ELF-1 (cell line): ENCODE results near the gene TRIP6.
"Not testable (repeated sequence)": the region's sequence is repeated elsewhere in the genome, so short reads cannot be mapped to it uniquely, and the experiment has no call there.

Experiments
- DNase-seq: peaks from one replicate; pipeline ENCODE4 v3.0.0-alpha.2; 2016; ENCODE audit warnings: low read depth, low spot score

Gene TRIP6

DNA sequence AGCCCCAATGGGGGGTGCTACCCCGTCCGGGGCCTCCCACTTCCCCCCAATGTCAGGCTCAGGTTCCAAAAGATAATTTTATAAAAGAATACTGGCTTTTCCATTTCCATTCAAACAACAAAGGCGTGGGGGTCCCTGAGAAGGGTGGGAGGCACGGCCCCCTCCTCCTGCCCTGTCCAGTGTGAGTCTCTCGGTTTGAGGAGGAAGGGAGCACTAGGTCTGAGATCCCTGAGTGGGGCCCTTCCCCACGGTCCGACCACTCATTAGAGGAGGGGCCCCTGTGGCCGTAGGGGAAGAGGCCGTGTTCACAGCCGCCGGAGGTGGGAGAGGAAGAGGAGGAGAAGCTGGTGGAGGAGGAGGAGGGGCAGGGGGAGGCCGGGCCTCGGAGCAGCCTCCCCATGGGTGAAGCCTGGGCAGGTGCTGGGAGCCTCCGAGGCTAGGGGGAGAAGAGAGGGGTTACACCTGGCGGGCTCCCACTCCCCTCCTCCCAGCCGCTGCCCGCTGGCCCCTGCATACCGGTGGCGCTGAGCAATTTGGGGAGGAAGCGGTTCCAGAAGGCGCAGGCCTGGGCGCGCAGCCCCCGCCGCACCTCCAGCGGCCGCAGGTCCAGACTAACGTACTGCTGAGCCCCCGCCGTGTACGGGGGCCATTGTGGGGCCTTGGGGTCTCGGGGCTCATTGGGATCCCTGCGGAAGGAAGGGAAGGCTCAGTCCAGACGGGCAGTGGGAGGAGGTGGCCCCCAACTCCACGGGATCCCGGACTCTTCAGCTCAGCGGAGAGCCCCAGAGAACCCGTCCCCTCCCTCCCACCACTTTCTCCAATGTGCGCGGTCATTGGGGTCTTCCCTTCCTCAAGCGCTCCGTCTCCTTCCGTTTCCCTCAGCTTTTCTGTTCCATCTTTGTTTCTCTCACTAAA, 23.7 kb downstream of the TRIP6 start:
- DNase-seq: peak; percentile 53

DNA sequence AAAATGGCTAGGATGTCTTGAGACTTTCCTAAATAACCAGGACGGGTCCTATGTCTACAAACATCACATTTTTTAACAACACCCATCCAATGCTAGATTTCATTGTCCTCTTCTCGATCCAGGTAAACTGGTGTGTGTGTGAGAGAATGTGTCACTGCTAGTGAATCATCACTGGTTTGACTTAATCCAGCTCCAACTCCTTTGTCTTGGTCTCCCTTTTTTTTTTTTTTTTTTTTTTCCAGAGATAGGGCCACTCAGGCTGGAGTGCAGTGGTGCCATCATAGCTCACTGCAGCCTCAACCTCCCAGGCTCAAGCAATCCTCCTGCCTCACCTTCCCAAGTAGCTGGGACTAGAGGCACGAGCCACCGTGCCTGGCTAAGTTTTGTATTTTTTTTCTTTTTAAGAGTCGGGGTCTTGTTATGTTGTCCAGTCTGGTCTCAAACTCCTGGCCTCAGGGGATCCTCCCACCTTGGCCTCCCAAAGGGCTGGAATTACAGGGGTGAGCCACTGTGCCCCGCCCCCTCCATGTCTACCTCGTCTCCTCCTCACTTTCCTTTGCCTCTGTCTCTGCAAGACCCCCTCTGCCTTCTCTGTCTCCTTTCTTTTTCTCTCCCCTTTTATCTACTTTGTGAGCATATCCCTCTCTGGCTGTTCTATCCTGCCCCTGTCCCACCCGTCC, 24.5 kb downstream of the TRIP6 start:
- no peak for DNase-seq

DNA sequence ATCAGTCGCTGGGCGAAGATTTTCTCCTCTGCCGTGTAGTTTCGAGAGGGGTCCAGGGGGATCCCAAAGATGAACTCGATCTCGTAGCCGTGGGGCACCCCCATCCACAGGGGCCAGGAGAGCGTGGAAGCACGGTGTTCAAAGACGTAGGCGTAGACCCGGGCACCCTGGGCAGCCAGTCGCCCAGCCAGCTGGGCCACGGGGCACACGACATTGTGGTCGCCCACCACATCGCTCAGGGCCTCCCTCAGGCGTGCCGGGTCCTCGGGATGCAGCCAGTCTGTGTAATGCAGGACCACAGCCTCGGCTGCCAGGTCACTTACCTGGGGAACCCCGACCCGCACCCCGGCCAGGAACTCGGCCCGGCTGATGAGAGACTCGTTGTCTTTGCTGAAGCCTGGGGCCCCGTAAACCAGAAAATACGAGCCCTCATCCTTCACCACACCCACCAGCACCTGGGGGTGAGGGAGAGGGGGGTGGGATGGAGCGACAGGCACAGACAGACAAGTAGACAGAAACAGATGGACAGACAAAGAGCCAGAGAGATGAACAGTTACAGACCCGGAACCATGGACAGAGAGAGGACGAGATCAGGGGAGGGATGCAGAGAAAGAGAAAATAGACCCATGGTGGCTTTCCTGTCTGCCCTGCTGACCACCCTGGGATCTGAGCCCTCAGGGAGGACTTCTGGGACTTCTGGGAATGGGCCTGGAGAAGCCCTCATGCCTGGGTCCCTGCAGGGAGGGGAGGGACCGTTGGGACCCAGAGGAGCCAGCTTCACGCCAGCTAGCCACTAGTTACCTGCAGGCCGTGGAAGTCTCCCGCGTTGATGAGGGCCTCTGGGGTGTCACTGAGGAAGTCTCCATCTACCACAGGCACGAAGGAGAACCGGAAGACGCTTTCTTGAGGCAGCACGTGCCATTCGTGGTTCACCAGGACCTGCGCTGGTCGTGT, 25.5 kb downstream of the TRIP6 start:
- DNase-seq: no peak

DNA sequence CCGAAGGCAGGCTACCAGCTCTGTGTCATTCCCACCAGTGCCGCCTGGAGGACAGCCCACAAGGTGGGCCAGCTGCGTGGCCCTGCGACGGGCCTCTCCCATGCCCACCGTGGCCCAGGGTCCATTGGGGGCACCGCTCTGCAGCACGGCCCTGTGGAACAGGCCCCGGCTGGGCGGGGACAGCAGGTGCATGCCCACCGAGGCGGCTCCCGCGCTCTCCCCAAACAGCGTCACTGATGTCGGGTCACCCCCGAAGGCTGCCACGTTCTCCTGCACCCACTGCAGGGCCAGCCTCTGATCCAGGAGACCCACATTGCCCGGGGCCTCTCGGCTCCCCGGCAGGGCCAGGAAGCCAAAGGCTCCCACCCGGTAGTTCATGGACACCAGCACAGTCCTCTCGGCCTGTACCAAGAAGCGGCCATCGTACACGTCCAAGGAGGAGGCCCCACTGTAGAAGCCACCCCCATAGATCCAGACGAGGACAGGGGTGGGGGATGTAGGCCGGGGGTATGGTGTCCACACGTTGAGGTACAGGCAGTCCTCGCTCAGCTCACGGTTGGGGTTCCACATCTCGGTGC, 26.2 kb downstream of the TRIP6 start:
- no peak for DNase-seq

DNA sequence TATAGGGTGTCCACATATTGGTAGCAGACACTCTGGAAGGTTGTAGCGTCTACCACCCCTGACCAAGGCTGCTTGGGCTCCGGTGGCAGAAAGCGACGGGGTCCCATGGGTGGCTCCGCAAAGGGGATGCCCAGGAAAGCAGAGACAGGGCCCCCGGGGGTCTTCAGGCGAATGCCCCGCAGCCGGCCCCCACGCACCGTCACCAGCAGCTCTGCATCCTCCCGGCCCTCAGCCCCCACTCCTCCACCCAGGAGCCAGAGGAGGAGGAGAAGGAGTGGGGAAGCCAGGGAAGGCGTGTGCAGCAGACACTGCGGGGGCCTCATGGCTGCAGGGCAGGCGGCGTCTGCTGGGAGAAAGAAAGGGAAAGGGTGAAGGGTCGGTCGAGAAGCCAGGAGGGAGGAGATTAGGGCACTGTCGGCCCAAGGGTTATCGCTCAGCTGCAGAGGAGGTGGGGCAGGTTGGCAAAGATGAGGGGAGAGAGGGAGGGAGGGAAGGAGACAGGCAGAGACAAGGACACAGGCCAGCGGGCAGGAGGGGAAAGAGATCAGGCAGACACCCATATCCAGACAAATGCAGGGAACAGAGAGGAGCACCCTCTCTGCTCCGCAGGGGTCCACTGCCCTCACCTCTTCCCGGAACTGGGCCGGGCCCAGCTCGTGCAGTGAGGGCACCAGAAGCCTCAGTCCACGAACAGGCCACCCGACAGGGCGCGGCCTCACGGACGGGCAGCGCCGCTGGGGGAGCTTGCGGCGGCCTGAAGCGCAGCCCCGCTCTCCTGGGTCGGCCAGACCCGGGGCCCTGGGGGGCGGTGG, 26.9 kb downstream of the TRIP6 start:
- peak; percentile 64 for DNase-seq

DNA sequence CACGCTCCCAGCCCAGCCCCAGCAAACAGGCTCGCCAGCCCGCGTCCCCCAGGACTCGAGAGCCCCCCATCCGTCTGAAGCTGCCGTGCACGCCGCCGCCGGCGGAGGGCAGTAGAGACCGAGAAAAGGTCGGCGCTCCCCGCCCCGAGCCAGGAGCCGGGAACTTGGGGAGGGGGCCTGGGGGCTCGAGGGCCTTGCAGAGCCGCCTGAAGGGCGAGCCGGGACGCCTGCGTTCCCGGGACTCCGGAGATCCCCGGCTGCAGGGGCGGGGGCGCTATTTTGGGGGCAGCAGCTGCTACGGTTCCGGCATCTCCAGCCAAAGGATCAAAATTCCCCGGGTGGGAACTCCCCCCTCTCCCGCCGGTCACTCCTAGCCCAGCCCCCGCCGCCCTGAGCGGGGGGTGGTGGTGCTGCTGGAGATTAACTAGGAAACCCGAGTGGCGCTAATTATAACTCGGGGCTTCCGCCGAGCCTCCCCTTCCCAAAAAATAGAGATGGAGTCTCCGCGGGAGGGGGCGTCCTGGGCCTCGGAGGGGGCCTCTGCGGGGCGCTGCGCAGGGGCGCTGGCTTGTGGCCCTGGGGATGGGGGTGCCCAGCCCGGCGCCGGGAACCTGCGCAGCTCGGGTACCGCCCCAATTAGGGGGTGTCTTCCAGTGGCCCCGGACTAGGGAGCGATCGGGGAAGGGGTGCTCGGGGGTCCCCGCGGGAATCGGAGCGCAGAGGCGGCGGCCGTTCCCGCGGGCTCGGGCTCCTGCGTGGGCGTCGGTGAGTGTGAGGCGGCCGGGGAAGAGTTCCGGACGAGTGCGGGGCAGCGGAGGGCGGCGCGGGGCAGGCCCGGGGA, 27.9 kb downstream of the TRIP6 start:
- DNase-seq: peak; percentile 85

DNA sequence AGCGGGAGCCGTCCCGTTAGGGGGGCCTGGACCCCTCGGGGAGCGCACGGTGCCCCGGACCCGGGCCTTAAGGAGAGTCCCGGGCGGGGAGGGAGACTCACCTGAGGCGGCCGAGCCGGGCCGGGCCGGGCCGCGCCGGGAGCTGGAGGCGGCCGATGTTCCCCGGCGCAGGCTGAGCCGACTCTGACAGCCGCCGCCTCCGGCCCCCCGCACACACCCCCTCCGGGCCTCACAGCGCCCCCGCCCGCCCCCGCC, 28.4 kb downstream of the TRIP6 start, which contains the start of gene ACHE:
TSS of gene ACHE (minus strand) at position 188 of the 255 bp plus-strand sequence. CDS start 1,656 bp downstream, outside the sequence.
- no peak for DNase-seq

DNA sequence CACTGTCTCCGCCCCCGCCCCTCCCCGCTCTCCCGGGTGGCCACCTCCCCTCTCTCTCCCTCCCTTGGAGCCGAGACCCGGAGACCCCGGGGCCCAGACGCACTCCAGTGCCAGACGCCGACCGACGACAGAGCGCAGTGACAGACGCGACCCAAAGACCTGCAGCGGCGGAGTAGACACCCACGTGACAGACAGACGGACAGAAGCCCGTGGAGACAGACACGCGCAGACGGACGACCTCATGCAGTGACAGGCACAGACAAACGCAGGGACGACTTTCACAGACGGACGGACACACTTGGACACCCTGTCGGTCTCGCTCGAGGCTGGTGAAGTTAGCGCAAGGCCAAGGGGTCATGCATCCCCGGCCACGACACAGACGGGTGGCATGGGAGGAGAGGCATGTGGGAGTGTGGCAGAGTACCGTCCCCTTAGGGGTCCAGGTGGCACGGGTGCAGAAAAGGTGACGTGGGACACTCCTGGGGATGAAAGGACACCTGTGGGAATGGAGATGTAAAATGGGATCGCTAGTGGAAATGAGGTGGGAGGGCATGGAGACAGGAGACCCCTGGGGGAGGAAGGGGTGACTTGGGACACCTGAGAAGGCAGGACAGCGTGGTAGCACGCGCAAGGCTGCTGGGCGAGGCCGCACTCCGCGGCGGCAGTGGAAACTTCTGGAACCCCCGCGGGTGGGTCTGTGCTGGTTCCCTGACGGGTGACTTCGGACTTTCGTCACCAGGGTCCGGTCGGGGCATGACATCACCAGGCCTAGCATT, 29.0 kb downstream of the TRIP6 start:
- peak; percentile 75 for DNase-seq

DNA sequence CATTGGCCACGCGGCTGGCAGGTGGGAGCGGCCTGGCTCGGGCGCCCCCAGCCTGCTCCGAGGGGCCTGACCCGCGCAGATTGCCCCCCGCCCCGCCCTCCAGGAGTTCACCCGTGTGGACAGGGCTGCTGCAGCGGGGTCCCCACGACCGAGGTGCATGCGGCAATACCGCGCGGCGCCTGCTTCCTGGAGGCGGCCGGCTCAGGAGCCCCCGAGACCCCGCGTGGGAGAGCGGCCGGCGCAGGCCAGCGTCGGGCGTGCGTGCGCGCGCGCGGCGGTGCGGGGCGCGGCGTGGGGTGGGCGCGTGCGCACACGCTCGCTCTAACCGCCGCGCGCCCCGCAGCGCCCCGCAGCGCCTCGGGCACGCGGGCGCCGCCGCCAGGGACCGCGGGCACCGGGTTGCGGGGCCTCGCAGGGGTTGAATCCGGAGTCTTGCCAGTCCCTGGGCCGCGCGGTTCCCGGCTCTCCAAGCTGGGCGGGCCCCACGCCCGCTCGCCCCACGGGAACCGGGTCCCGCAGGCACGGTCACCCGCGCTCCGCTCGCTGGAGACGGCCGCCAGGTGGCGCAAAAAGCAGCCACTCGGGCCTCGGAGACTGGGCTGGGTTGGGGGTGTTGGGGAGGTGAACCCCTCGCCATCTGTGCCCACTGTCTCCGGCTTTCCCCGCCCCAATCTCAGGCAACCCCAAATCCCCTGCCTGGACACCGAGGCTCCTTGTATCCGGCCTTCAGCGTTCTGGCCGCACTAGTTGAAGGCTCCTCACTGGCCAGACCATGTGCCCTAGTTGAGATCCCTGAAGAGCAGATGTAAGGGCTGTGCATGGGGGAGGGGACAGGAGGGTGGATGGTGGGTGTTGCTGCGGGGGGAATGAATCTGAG, 29.8 kb downstream of the TRIP6 start:
- no peak for DNase-seq

DNA sequence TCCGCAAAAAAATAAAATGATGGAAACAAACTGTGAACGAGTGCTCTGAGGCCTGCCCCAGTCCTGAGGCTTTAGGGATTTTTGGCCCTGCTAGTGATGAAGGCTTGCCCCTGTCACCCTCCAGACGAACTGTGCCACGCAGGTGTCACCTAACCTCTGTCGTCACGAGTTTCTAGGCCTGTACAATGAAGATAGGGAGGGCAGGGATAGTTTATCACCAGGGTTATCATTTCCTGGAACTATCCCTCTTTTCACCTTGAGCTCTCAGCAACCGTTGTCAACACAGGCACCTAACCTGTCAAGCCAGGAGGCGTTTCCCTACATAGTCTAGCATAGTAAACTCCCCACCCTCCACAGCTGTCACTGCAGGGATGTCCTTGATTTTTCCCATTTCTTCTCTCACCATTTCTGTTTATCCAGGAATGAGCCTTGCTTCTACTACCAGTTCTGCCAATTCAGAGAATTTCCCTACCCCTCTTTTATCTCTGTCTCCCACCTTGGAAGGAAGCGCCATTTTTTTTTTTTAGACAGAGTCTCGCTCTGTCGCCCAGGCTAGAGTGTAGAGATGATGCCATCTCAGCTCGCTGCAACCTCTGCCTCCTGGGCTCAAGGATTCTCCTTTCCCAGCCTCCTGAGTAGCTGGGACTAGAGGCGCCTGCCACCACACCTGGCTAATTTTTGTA, 30.7 kb downstream of the TRIP6 start:
- no peak for DNase-seq

DNA sequence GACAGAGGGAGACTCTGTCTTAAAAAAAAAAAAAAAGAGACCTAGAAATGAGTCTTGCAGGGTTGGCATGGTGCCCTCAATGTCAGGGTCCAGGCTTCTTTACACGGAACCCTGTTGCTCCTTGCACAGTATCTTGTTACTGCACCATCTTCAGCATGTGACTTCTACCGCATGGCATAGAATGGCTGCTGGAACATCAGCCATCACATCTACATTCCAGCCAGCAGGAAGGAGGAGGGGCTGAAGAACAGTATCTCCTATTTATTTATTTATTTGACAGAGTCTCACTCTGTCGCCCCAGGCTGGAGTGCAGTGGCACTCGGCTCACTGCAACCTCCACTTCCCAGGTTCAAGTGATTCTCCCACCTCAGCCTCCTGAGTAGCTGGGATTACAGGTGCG, 32.2 kb downstream of the TRIP6 start:
- no peak for DNase-seq

DNA sequence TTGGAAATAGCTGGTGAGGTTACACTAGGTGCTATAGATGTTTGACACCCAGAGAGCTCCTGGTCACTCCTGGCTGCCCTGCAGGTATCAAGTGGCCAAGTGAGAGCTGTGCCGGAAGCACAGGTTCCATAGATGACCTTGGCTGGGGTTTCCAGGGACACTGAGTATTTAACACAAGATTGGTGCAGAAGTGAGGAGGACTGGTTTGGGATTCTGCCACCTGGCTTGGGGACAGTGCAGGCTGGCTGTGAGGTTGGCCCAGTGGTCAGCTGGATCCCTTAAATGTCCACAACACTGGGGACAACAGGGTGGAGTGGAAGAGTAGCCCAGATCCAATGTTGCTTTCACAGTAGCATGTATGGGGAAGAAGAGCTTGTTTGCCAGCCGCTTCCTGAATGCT, 33.8 kb downstream of the TRIP6 start:
- no peak for DNase-seq

DNA sequence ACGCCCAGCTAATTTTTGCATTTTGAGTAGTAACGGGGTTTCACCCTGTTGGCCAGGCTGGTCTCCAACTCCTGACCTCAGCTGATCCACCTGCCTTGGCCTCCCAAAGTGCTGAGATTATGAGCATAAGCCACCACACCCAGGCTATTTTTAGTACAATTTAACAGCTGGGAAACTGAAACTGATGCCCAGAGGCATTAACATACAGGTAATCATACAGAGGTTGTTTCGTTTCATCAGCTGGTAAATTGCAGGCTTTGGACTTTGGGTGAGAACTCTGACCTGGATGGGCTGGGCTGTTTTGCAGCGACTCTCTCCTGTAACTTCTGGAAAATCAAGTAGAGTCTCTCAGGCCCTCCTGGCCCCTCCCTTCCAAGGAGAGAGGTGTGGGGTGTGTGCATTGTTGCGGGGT, 34.7 kb downstream of the TRIP6 start:
- no peak for DNase-seq

DNA sequence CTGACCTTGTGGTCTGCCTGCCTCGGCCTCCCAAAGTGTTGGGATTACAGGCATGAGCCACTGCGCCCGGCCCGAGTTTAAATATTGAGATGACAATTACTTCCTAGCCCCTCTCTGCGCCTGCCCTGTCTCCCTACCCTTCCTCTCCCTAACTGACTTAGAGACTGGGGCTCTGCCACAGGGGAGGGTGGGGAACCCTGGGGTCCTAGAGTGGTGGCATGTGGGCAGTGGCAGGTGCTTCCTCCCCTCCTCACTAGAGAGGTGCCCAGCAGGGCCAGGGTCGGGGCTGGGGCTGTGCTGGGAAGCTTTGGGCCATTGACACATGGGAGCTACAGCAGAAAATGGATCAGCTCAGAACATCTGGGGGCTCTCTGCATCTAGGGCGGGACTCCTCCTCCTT, 35.5 kb downstream of the TRIP6 start:
- no peak for DNase-seq

DNA sequence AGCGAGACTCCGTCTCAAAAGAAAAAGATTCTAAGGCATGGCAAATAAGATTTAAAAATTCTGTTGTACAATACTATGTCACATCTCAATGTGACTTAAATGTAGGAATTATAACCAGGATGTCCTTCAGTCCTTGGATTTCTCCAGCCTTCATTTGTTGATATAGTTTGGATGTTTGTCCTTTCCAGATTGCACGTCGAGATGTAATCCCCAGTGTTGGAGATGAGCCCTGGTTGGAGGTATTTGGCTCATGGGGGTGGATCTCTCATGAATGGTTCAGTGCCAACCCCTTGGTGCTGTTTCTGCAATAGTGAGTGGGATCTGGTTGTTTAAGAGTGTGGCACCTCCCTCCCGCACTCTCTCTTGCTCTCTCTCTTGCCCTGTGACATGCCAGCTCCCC, 41.3 kb downstream of the TRIP6 start:
- no peak for DNase-seq

DNA sequence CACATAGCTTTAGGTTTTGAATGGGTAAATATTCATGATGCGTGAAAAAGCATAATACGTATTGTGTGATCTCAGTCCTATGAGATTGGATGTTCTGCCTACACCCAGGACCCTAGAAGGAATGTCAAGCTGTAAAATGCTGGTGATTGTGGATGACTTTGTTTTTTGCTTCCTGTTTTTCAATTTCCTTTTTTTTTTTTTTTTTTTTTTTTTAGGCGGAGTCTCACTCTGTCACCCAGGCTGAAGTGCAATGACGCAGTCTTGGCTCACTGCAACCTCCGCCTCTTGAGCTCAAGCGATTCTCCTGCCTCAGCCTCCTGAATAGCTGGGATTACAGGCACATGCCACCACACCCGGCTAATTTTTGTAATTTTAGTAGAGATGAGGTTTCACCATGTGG, 43.3 kb downstream of the TRIP6 start:
- DNase-seq: not testable (repeated sequence)

DNA sequence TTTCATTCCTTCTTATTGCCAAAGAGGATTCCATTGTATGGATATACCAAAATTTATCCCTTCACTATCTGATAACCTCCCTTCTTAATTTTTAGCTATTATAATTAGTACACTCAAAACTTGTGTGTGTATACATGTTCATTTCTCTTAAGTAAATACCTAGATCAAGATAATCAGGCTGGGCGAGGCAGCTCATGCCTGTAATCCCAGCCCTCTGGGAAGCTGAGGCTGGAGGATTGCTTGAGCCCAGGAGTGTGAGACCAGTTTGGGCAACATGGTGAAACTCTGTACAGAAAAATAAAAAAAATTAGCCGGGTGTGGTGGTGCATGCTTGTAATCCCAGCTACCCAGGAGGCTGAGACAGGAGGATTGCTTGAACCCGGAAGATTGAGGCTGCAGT, 44.3 kb downstream of the TRIP6 start:
- no peak for DNase-seq
